ENCODE data around the gene CNPY4.

GRCh38 chr7:100095704-100096103 lies 23.7 kb upstream of the CNPY4 start:
- TF ChIP-seq CTCF (IDR thresholded peaks at IDR 0.05) (no peak), POLR2A (IDR thresholded peaks at IDR 0.05) (no peak), EP300 (IDR thresholded peaks at IDR 0.05) (no peak)
